NCI-H226 (cell line): ENCODE measurements around the gene LPP.

ENCODE experiments used
- DNase-seq: peaks from one replicate; pipeline ENCODE4 v3.0.0-alpha.2; 2015

The LPP gene

GRCh38 chr3:188660415-188660814 is 506.5 kb downstream of the LPP start:
- no peak for DNase-seq

GRCh38 chr3:188661806-188662205 is 507.8 kb downstream of the LPP start:
- DNase-seq = no peak

- no peak for DNase-seq
Observed at GRCh38 chr3:188662214-188662613, 508.3 kb downstream of the LPP start.

GRCh38 chr3:188662795-188663194 is 508.8 kb downstream of the LPP start:
- DNase-seq = no peak

GRCh38 chr3:188663839-188664238 is 509.9 kb downstream of the LPP start:
- DNase-seq = no peak

GRCh38 chr3:188664795-188665194 is 510.8 kb downstream of the LPP start:
- peak; percentile 15 for DNase-seq

- no peak for DNase-seq
Observed at GRCh38 chr3:188667926-188668325, 514.0 kb downstream of the LPP start.

GRCh38 chr3:188670446-188670845 is 516.5 kb downstream of the LPP start:
- DNase-seq = no peak

GRCh38 chr3:188671971-188672370 is 518.0 kb downstream of the LPP start:
- DNase-seq = no peak

- DNase-seq = no peak
Observed at GRCh38 chr3:188672840-188673239, 518.9 kb downstream of the LPP start.

- DNase-seq = peak; percentile 90
Observed at GRCh38 chr3:188673646-188674186, 519.8 kb downstream of the LPP start.

- DNase-seq = no peak
Observed at GRCh38 chr3:188674595-188674994, 520.6 kb downstream of the LPP start.

- no peak for DNase-seq
Observed at GRCh38 chr3:188677344-188677743, 523.4 kb downstream of the LPP start.

- peak; percentile 55 for DNase-seq
Observed at GRCh38 chr3:188680189-188680588, 526.2 kb downstream of the LPP start.

- no peak for DNase-seq
Observed at GRCh38 chr3:188680605-188681004, 526.6 kb downstream of the LPP start.

- DNase-seq = no peak
Observed at GRCh38 chr3:188682316-188682715, 528.4 kb downstream of the LPP start.

GRCh38 chr3:188683032-188683521 is 529.1 kb downstream of the LPP start:
- peak; percentile 39 for DNase-seq

GRCh38 chr3:188684276-188684675 is 530.3 kb downstream of the LPP start:
- no peak for DNase-seq

GRCh38 chr3:188685789-188686188 is 531.8 kb downstream of the LPP start:
- no peak for DNase-seq

- DNase-seq = no peak
Observed at GRCh38 chr3:188686324-188686723, 532.4 kb downstream of the LPP start.

- DNase-seq = peak; percentile 40
Observed at GRCh38 chr3:188687389-188687788, 533.4 kb downstream of the LPP start.

- DNase-seq = peak; percentile 5
Observed at GRCh38 chr3:188689101-188689574, 535.2 kb downstream of the LPP start.

- DNase-seq = no peak
Observed at GRCh38 chr3:188690064-188690463, 536.1 kb downstream of the LPP start.

GRCh38 chr3:188691004-188691403 is 537.0 kb downstream of the LPP start:
- no peak for DNase-seq

GRCh38 chr3:188691665-188692064 is 537.7 kb downstream of the LPP start:
- DNase-seq = no peak
